NCI-H1048 (cell line): Measurements from ENCODE around the gene ARHGAP9.

Experiments
- DNase-seq: peaks from one replicate; lab custom pipeline; 2025; lab: John Stamatoyannopoulos, UW

Gene ARHGAP9

GRCh38 chr12:57472391-57472790 lies 7.3 kb downstream of the ARHGAP9 start:
- DNase-seq = no peak

- DNase-seq = no peak
Measured at GRCh38 chr12:57471661-57472060, 8.0 kb downstream of the ARHGAP9 start.

GRCh38 chr12:57470970-57471656 lies 8.6 kb downstream of the ARHGAP9 start:
- no peak for DNase-seq

- DNase-seq = no peak
Measured at GRCh38 chr12:57470286-57470969, 9.2 kb downstream of the ARHGAP9 start.

- DNase-seq = no peak
Measured at GRCh38 chr12:57469296-57470164, 10.1 kb downstream of the ARHGAP9 start.

GRCh38 chr12:57467915-57468314 lies 11.8 kb downstream of the ARHGAP9 start:
- DNase-seq = no peak

GRCh38 chr12:57467212-57467874 lies 12.3 kb downstream of the ARHGAP9 start:
- no peak for DNase-seq

- no peak for DNase-seq
Measured at GRCh38 chr12:57465747-57466505, 13.7 kb downstream of the ARHGAP9 start.

GRCh38 chr12:57465030-57465746 lies 14.5 kb downstream of the ARHGAP9 start:
- DNase-seq = no peak

- no peak for DNase-seq
Measured at GRCh38 chr12:57464569-57464968, 15.1 kb downstream of the ARHGAP9 start.

GRCh38 chr12:57462912-57463253 lies 16.8 kb downstream of the ARHGAP9 start:
- no peak for DNase-seq

- DNase-seq = peak; percentile 62
Measured at GRCh38 chr12:57462251-57462911, 17.3 kb downstream of the ARHGAP9 start.

- no peak for DNase-seq
Measured at GRCh38 chr12:57461917-57462250, 17.8 kb downstream of the ARHGAP9 start.

- DNase-seq = no peak
Measured at GRCh38 chr12:57461276-57461916, 18.3 kb downstream of the ARHGAP9 start.

- DNase-seq = no peak
Measured at GRCh38 chr12:57460841-57461275, 18.8 kb downstream of the ARHGAP9 start.

- DNase-seq = no peak
Measured at GRCh38 chr12:57460468-57460784, 19.2 kb downstream of the ARHGAP9 start.

- no peak for DNase-seq
Measured at GRCh38 chr12:57459750-57460467, 19.8 kb downstream of the ARHGAP9 start, which contains the start of gene GLI1. TSS of gene GLI1 (plus strand) at chr12:57459785. CDS start at chr12:57463692, 3,907 bp downstream.

- DNase-seq = peak; percentile 86
Measured at GRCh38 chr12:57459055-57459749, 20.5 kb downstream of the ARHGAP9 start.

GRCh38 chr12:57458665-57459054 lies 21.0 kb downstream of the ARHGAP9 start:
- DNase-seq = no peak
